ENCODE data around the gene NOL9. TPM values are rescaled to one million over a fixed set of nuclear protein-coding genes. Genes with fewer than 3 reads are reported as not detected.

The NOL9 gene
- total and polyA plus RNA-seq, 9 of the 15 experiments (the other 6 are each of a cell fraction or from before 2014, with no cell fraction given), result 5.6 to 76.5 (median 47.3) TPM

DNA sequence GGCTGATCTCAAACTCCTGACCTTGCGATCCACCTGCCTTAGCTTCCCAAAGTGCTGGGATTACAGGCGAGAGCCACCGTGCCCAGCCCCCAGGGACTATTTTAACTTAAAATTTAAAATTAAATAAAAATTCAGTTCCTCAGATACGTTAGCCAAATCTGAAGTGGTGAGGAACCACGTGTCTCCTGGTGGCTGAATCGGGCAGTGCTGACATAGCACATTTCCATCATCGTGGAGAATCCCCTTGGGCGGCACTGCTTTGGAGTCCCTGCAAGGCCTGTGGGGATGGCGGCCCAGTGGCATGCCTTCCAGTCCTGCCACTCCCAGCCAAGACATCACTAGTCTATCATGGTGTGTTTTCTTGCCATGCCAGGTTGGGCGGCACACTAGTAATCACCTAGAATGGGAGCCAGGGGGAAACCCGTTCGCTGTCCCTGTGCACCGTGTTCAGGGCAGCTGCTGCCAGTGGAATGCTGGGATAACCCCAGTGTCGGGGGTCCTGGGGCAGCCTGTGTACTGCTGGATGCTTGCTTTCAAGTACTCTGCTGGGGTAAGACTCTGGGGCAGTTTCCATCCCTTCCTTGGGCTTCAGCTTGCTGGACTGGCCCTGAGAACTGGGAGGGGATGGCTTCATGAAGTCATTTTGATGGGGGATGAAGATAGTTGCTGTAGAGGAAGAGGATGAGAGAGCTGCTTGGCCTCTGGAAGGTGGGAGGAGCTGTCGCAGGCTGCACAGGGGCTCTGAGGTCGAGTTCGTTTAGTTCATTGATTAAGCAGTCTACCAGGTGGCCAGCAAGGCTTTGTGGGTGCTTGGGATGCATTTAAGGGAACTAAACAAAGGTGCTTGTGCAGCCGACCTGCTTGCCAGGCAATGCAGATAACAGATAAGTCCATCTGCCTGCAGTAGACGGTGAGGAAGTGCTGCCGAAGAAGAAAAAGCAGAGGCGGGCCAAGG, 30.1 kb upstream of the NOL9 start (continued):
- TF ChIP-seq SPI1 (IDR thresholded peaks at IDR 0.05; ENCODE audit: borderline replicate concordance, low read depth, low read length), result peak; percentile 89
- no peak for TF ChIP-seq LARP7 (IDR thresholded peaks at IDR 0.05)
- peak; percentile 57 for TF ChIP-seq CBFA2T3 (IDR thresholded peaks at IDR 0.05)
- TF ChIP-seq, protein P1, sequence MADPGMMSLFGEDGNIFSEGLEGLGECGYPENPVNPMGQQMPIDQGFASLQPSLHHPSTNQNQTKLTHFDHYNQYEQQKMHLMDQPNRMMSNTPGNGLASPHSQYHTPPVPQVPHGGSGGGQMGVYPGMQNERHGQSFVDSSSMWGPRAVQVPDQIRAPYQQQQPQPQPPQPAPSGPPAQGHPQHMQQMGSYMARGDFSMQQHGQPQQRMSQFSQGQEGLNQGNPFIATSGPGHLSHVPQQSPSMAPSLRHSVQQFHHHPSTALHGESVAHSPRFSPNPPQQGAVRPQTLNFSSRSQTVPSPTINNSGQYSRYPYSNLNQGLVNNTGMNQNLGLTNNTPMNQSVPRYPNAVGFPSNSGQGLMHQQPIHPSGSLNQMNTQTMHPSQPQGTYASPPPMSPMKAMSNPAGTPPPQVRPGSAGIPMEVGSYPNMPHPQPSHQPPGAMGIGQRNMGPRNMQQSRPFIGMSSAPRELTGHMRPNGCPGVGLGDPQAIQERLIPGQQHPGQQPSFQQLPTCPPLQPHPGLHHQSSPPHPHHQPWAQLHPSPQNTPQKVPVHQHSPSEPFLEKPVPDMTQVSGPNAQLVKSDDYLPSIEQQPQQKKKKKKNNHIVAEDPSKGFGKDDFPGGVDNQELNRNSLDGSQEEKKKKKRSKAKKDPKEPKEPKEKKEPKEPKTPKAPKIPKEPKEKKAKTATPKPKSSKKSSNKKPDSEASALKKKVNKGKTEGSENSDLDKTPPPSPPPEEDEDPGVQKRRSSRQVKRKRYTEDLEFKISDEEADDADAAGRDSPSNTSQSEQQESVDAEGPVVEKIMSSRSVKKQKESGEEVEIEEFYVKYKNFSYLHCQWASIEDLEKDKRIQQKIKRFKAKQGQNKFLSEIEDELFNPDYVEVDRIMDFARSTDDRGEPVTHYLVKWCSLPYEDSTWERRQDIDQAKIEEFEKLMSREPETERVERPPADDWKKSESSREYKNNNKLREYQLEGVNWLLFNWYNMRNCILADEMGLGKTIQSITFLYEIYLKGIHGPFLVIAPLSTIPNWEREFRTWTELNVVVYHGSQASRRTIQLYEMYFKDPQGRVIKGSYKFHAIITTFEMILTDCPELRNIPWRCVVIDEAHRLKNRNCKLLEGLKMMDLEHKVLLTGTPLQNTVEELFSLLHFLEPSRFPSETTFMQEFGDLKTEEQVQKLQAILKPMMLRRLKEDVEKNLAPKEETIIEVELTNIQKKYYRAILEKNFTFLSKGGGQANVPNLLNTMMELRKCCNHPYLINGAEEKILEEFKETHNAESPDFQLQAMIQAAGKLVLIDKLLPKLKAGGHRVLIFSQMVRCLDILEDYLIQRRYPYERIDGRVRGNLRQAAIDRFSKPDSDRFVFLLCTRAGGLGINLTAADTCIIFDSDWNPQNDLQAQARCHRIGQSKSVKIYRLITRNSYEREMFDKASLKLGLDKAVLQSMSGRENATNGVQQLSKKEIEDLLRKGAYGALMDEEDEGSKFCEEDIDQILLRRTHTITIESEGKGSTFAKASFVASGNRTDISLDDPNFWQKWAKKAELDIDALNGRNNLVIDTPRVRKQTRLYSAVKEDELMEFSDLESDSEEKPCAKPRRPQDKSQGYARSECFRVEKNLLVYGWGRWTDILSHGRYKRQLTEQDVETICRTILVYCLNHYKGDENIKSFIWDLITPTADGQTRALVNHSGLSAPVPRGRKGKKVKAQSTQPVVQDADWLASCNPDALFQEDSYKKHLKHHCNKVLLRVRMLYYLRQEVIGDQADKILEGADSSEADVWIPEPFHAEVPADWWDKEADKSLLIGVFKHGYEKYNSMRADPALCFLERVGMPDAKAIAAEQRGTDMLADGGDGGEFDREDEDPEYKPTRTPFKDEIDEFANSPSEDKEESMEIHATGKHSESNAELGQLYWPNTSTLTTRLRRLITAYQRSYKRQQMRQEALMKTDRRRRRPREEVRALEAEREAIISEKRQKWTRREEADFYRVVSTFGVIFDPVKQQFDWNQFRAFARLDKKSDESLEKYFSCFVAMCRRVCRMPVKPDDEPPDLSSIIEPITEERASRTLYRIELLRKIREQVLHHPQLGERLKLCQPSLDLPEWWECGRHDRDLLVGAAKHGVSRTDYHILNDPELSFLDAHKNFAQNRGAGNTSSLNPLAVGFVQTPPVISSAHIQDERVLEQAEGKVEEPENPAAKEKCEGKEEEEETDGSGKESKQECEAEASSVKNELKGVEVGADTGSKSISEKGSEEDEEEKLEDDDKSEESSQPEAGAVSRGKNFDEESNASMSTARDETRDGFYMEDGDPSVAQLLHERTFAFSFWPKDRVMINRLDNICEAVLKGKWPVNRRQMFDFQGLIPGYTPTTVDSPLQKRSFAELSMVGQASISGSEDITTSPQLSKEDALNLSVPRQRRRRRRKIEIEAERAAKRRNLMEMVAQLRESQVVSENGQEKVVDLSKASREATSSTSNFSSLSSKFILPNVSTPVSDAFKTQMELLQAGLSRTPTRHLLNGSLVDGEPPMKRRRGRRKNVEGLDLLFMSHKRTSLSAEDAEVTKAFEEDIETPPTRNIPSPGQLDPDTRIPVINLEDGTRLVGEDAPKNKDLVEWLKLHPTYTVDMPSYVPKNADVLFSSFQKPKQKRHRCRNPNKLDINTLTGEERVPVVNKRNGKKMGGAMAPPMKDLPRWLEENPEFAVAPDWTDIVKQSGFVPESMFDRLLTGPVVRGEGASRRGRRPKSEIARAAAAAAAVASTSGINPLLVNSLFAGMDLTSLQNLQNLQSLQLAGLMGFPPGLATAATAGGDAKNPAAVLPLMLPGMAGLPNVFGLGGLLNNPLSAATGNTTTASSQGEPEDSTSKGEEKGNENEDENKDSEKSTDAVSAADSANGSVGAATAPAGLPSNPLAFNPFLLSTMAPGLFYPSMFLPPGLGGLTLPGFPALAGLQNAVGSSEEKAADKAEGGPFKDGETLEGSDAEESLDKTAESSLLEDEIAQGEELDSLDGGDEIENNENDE (IDR thresholded peaks at IDR 0.05; ENCODE audit: low read depth, low read length), result no peak
- TF ChIP-seq DPF2 (IDR thresholded peaks at IDR 0.05), result peak; percentile 36; the same call in 1 of the 2 replicates
- peak; percentile 68; the same call in 1 of the 2 replicates for TF ChIP-seq ZEB2 (IDR thresholded peaks at IDR 0.05)
- TF ChIP-seq, protein P2, sequence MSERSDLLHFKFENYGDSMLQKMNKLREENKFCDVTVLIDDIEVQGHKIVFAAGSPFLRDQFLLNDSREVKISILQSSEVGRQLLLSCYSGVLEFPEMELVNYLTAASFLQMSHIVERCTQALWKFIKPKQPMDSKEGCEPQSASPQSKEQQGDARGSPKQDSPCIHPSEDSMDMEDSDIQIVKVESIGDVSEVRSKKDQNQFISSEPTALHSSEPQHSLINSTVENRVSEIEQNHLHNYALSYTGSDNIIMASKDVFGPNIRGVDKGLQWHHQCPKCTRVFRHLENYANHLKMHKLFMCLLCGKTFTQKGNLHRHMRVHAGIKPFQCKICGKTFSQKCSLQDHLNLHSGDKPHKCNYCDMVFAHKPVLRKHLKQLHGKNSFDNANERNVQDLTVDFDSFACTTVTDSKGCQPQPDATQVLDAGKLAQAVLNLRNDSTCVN (CRISPR knock-in tag; IDR thresholded peaks at IDR 0.05), result 0 out of 2 replicates have a peak, but pooled peaks have one; percentile 14
- no peak for TF ChIP-seq ZNF175 (CRISPR knock-in tag; IDR thresholded peaks at IDR 0.05; ENCODE audit: low read depth)
- TF ChIP-seq CBFA2T2 (conservative IDR thresholded peaks at IDR 0.05), result 0 out of 2 replicates have a peak, but pooled peaks have one; percentile 30
- TF ChIP-seq ZNF24 (IDR thresholded peaks at IDR 0.05), result no peak
- TF ChIP-seq KLF1 (tag; IDR thresholded peaks at IDR 0.05), result no peak
- TF ChIP-seq YY1 (IDR thresholded peaks at IDR 0.05; ENCODE audit: borderline replicate concordance in 1 of 3, control insufficient read depth in 1 of 3, extremely low read depth in 1 of 3, insufficient read depth in 3 of 3, insufficient read length in 1 of 3, insufficient replicate concordance in 2 of 3, low read depth in 1 of 3, low read length in 2 of 3), result no peak
- no peak for TF ChIP-seq MTA3 (IDR thresholded peaks at IDR 0.05; ENCODE audit: borderline replicate concordance)
- peak; percentile 87 for TF ChIP-seq MAFF (IDR thresholded peaks at IDR 0.05; ENCODE audit: low read length)
- TF ChIP-seq KLF16 (IDR thresholded peaks at IDR 0.05), result peak; percentile 39; the same call in 1 of the 2 replicates
- TF ChIP-seq GATA2 (CRISPR knock-in tag; IDR thresholded peaks at IDR 0.05), result peak; percentile 63
